Activated CD4-positive, alpha-beta memory T cell treated with anti-CD3 and anti-CD28 coated beads, Interleukin-2, amount 10 ng/mL, durations not matched to agents 7 days and 5 days (primary cell): ENCODE measurements around the gene RBPJ. TPM values are rescaled to one million over a fixed set of nuclear protein-coding genes. Genes with fewer than 3 reads are reported as not detected.
"Not testable (repeated sequence)": the region's sequence is repeated elsewhere in the genome, so short reads cannot be mapped to it uniquely, and the experiment has no call there.

Source experiments
- CTCF ChIA-PET: fragments of 350-600 bp; sonication (Branson Sonifier 250); formaldehyde crosslinking; loops from one replicate; lab custom pipeline; 2021; ENCODE audit warnings: antibody characterized with exemption, inconsistent platforms; lab: Charles Lee
- POLR2A ChIA-PET: fragments of 350-600 bp; sonication (Branson Sonifier 250); formaldehyde crosslinking; loops from one replicate; lab custom pipeline; 2021; ENCODE audit warnings: antibody characterized with exemption; lab: Charles Lee
- DNase-seq: peaks from one replicate; pipeline ENCODE4 v3.0.0-alpha.2; 2020
- H3K27ac Mint-ChIP-seq: one replicate; pipeline ENCODE4 v1.8.0; 2021; ENCODE audit warnings: mild to moderate bottlenecking, mixed read lengths
- H3K27me3 Mint-ChIP-seq: one replicate; pipeline ENCODE4 v1.8.0; 2021; ENCODE audit warnings: mixed read lengths
- H3K36me3 Mint-ChIP-seq: one replicate; pipeline ENCODE4 v1.8.0; 2021; ENCODE audit warnings: low read depth, mixed read lengths
- H3K4me1 Mint-ChIP-seq: one replicate; pipeline ENCODE4 v1.8.0; 2021; ENCODE audit warnings: mixed read lengths
- H3K4me3 Mint-ChIP-seq: one replicate; pipeline ENCODE4 v1.8.0; 2021; ENCODE audit warnings: mild to moderate bottlenecking, mixed read lengths
- H3K9me3 Mint-ChIP-seq: one replicate; pipeline ENCODE4 v1.8.0; 2021; ENCODE audit warnings: mixed read lengths
- total RNA-seq, 2 experiments: library from RNA; stranded (reverse); gene quantifications; one replicate each; pipeline ENCODE4 v1.2.3, GENCODE V29; 2021

RBPJ gene
- total RNA-seq, 2 experiments from 2014 or later = 137 to 144 TPM

DNA sequence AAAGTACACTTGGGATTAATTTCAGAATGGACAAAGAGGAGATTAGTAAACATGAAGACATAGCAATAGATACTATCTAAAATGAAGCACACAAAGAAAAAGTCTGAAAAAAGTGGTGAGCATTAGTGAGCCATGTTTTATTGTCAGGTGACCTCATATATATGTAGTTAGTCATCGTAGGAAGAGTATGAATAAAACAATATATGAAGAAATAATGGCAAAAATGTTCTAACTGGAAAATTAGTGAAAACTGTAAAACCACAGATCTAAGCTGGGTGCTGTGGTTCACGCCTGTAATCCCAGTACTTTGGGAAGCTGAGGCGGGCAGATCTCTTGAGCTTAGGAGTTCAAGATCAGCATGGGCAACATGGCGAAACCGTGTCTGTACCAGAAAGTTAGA is 67.9 kb downstream of the RBPJ start:
- no peak for DNase-seq
- Mint-ChIP-seq H3K27ac (no peak overlapping the region), H3K36me3 (peaks cover 53% of the 10 kb centered on the region), H3K4me3 (no peak overlapping the region), H3K4me1 (peaks cover 36% of the 10 kb centered on the region), H3K27me3 (no peaks in the 10 kb centered on the region), H3K9me3 (peaks cover 2% of the 10 kb centered on the region)
- CTCF ChIA-PET = interaction anchor here (1.1 to 1.9 kb wide), 2 partner anchors 22 to 63 kb away, joined by 4 to 5 read pairs; no protein-coding TSS in a partner anchor
- POLR2A ChIA-PET = no interaction called here

DNA sequence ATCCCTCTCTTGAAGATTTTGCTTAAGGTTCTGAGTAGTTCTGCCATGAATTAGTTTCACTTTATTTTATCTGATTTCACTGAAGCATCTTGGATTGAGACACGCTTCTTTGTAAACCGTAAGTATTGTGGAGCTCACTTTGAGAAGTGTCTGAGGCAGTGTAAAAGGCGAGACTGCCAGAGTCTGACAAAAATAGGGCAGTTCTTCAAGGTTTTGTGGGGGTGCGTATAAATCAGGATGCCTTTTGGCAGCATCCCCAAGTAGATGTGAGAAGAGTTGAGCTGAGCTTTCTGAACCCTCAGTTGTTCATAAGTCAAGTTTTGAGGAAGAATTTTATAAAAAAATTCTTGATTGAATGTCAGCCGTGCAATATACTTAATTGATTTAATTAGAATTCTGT is 76.3 kb downstream of the RBPJ start:
- no peak for DNase-seq
- Mint-ChIP-seq H3K4me3 (no peak overlapping the region), H3K36me3 (peaks cover 30% of the 10 kb centered on the region), H3K9me3 (no peaks in the 10 kb centered on the region), H3K27me3 (no peaks in the 10 kb centered on the region), H3K27ac (no peak overlapping the region), H3K4me1 (peaks cover 32% of the 10 kb centered on the region)
- ChIA-PET POLR2A (interaction anchor here (1.1 kb wide), 1 partner anchor 25 kb away, joined by 3 read pairs; no protein-coding TSS in a partner anchor), CTCF (interaction anchor here (0.8 to 3.1 kb wide), 5 partner anchors 31 to 367 kb away, joined by 3 to 13 read pairs (median 3); no protein-coding TSS in a partner anchor)

DNA sequence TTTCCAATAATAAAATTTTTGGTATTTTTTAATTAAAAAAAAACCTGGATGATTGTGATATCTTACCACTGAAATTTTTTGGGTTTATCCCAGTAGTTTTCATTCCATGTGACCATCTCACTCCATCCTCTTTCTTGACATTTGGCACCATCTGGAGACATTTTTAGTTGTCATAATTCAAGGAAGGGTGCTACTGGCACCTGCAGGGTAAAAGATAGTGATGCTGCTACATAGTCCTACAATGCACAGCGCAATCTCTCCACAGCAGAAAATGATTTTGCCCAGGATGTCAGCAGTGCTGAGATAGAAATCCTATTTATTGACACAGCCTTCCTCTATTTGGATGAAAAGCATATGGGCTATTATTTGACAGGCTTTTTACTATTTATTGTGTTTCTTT is 79.3 kb downstream of the RBPJ start:
- no peaks in the 10 kb centered on the region for H3K27me3 Mint-ChIP-seq
- DNase-seq = no peak
- H3K27ac Mint-ChIP-seq = no peak overlapping the region
- peaks cover 47% of the 10 kb centered on the region for H3K36me3 Mint-ChIP-seq
- H3K4me1 Mint-ChIP-seq = peaks cover 51% of the 10 kb centered on the region
- H3K4me3 Mint-ChIP-seq = no peak overlapping the region
- ChIA-PET POLR2A (no interaction called here), CTCF (interaction anchor here (0.8 to 1.7 kb wide), 4 partner anchors 9 to 70 kb away, joined by 3 to 9 read pairs (median 4); no protein-coding TSS in a partner anchor)
- H3K9me3 Mint-ChIP-seq = no peaks in the 10 kb centered on the region

DNA sequence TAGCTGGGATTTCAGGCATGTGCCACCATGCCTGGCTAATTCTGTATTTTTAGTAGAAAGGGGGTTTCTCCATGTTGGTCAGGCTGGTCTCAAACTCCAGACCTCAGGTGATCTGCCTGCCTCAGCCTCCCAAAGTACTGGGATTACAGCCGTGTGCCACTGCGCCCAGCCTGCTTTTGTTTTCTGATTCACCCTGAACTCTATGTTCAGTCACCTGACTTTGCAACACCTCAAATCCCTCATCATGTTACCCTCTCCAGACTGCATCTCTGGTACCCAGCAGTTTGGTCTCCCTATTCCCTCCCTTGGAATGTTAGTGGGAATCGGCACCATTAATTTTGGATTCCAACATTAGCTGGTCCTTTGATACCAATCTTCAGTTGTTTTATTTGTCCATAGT is 81.2 kb downstream of the RBPJ start:
- DNase-seq, H3K27ac Mint-ChIP-seq, POLR2A ChIA-PET, H3K27me3 Mint-ChIP-seq, H3K9me3 Mint-ChIP-seq, H3K4me3 Mint-ChIP-seq: not testable (repeated sequence)
- Mint-ChIP-seq H3K36me3 (peaks cover 49% of the 10 kb centered on the region), H3K4me1 (peaks cover 39% of the 10 kb centered on the region)
- CTCF ChIA-PET = interaction anchor here (0.7 kb wide), 1 partner anchor 42 kb away, joined by 4 read pairs; no protein-coding TSS in a partner anchor

DNA sequence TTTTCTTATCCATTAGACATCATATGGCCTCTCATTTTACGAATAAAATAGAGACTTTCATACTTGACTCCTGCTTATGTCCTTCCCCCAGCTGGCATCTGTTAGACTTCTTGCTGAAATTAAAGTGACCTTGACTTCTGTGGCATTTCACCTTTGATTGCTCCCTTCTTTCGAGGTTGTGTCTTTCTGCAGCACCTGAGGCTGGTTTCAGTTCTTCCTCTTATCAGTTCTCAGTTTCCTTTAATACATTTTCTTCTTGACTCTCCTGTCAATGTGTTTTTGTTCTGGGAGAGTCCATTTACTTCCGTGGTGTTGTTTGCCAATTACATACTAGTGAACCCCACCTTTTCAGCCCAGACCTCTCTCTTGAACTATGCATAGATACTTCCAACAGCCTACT is 81.6 kb downstream of the RBPJ start:
- no peak for DNase-seq
- peaks cover 38% of the 10 kb centered on the region for H3K4me1 Mint-ChIP-seq
- POLR2A ChIA-PET = no interaction called here
- H3K27me3 Mint-ChIP-seq = no peaks in the 10 kb centered on the region
- peak overlapping the region; percentile 4 for H3K27ac Mint-ChIP-seq
- H3K9me3 Mint-ChIP-seq = peaks cover 14% of the 10 kb centered on the region
- CTCF ChIA-PET = interaction anchor here (0.7 kb wide), 1 partner anchor 42 kb away, joined by 4 read pairs; no protein-coding TSS in a partner anchor
- H3K36me3 Mint-ChIP-seq = peaks cover 52% of the 10 kb centered on the region
- H3K4me3 Mint-ChIP-seq = no peak overlapping the region

DNA sequence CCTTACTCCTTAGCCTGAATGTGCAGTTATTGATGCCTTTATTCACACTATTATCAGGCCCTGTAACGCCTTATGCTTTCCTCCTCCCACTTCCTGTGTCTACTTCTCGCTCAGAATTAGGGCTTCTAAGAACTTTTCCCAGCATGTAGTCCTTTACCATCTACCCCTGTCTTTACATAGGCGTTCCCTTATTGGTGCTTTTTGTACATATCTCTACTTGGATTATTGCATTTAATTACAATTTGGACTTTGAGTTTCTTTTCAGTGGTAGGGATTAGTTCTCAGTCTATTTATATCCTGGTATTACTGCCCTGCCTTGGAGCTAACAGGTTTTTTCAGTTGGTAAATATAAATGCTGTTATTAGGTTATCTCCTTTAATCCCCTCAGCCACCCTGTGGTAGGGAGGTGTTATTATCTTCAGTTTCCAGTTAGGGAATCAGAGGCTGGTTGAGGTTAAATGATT is 84.0 kb downstream of the RBPJ start:
- Mint-ChIP-seq H3K27me3 (no peaks in the 10 kb centered on the region), H3K27ac (peak overlapping the region; percentile 25), H3K4me1 (peaks cover 36% of the 10 kb centered on the region), H3K4me3 (no peak overlapping the region), H3K36me3 (peaks cover 55% of the 10 kb centered on the region), H3K9me3 (peaks cover 14% of the 10 kb centered on the region)
- CTCF ChIA-PET = interaction anchor here (0.9 to 13.6 kb wide), 2 partner anchors 53 to 76 kb away, joined by 3 to 224 read pairs; no protein-coding TSS in a partner anchor
- POLR2A ChIA-PET = no interaction called here
- no peak for DNase-seq

DNA sequence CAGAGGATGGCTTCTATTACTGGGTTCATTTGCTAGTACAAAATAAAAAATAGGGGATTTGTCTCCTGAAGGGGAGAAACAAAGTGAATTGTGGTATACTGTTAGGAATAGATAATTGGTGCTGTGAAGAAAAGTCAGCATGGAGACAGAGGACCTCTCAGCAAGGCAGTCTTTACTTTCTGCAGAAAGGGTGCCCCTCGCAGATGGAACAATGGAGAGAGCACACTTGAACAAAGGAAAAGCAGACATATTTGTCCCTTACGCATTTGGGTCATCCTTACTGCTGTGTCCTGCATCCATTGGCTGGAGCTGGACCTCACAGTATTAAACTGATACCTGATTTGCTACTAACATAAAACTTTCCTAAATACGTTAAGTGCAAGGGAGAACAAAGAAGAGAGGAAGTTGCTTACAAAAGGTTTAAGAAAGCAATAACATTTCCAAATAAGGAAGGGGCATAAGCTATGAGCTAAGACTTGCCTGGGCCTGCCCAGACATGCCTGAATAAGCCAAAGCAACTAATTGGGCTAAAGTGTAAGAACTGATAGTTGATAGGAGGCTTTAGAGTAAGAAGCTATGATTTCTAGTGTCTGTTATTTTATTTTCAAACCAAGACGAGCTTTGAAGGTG is 85.6 kb downstream of the RBPJ start:
- Mint-ChIP-seq H3K27me3 (no peaks in the 10 kb centered on the region), H3K27ac (no peak overlapping the region), H3K4me3 (no peak overlapping the region), H3K9me3 (peaks cover 14% of the 10 kb centered on the region), H3K4me1 (peaks cover 40% of the 10 kb centered on the region), H3K36me3 (peaks cover 57% of the 10 kb centered on the region)
- POLR2A ChIA-PET = interaction anchor here (0.9 to 1.1 kb wide), 3 partner anchors 21 to 76 kb away, joined by 3 read pairs; no protein-coding TSS in a partner anchor
- no peak for DNase-seq
- CTCF ChIA-PET = interaction anchor here (1.1 to 13.6 kb wide), 4 partner anchors 11 to 376 kb away, joined by 3 to 224 read pairs (median 4); no protein-coding TSS in a partner anchor

DNA sequence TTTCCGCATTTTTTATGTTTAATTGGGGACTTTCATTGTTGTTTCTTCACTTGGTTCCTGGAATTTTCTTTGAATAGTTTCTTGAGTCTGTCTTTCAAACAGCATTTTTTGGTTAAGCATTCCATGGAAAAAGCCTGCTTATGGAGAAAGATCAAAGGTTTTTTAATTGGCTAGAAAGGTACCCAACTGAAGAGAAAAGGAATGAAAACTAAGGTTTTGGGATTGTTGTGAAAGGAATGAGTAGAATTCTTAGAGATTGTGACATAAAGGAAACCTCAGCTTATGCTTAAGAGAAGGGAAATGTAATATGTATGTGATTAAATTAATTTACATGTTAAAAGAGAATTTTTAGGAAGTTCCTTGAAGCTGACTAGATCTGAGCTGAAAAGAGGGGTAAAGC is 86.7 kb downstream of the RBPJ start:
- DNase-seq = no peak
- H3K27ac Mint-ChIP-seq = no peak overlapping the region
- no peaks in the 10 kb centered on the region for H3K27me3 Mint-ChIP-seq
- no peak overlapping the region for H3K4me3 Mint-ChIP-seq
- ChIA-PET CTCF (interaction anchor here (0.6 to 13.6 kb wide), 8 partner anchors 12 to 420 kb away, joined by 3 to 224 read pairs (median 4); no protein-coding TSS in a partner anchor), POLR2A (no interaction called here)
- peaks cover 52% of the 10 kb centered on the region for H3K36me3 Mint-ChIP-seq
- peaks cover 14% of the 10 kb centered on the region for H3K9me3 Mint-ChIP-seq
- H3K4me1 Mint-ChIP-seq = peaks cover 33% of the 10 kb centered on the region

DNA sequence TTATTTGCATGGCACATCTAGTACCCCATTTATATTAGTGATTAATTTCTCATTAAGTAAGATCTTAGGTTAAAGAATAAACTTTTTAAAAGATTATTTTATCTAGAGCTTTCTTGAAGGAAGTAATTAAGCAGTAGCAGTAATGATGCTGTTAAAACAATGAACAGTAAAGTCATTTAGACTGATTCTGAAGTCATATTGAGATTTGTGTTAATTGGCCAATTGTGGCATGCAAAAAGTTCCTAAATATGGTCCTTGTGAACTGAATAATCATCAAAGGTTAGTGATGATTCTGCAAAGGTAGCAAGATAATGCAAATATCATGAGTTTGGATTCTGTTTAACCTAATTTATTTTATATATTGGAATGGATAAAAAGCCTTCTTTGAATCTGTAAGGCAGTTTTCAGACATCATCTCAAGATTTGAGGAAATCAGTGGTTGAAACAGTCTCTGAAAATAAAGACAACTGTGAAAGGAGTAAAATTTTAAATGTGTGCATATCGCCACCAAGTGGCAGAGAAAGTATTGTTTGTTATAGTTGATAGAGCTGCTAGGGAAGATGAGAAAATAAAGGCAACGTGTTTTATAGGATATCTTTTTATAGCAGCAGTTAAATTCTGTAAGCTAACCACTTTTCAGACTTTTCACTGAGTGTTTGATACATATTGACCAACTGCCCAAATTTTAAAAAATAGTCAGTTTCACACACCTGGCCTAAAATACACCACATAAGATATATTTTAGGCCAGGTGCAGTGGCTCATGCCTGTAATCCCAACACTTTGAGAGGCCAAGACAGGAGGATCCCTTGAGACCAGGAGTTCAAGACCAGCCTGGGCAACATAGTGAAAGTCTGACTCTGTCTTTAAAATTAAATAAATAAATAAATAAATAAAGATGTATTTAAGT is 89.8 kb downstream of the RBPJ start:
- Mint-ChIP-seq H3K27ac (no peak overlapping the region), H3K36me3 (peaks cover 37% of the 10 kb centered on the region), H3K4me1 (peaks cover 13% of the 10 kb centered on the region), H3K9me3 (peaks cover 14% of the 10 kb centered on the region), H3K4me3 (no peak overlapping the region), H3K27me3 (no peaks in the 10 kb centered on the region)
- DNase-seq = no peak
- CTCF ChIA-PET = interaction anchor here (0.7 to 13.6 kb wide), 14 partner anchors 9 to 423 kb away, joined by 3 to 224 read pairs (median 4); no protein-coding TSS in a partner anchor
- POLR2A ChIA-PET = no interaction called here

DNA sequence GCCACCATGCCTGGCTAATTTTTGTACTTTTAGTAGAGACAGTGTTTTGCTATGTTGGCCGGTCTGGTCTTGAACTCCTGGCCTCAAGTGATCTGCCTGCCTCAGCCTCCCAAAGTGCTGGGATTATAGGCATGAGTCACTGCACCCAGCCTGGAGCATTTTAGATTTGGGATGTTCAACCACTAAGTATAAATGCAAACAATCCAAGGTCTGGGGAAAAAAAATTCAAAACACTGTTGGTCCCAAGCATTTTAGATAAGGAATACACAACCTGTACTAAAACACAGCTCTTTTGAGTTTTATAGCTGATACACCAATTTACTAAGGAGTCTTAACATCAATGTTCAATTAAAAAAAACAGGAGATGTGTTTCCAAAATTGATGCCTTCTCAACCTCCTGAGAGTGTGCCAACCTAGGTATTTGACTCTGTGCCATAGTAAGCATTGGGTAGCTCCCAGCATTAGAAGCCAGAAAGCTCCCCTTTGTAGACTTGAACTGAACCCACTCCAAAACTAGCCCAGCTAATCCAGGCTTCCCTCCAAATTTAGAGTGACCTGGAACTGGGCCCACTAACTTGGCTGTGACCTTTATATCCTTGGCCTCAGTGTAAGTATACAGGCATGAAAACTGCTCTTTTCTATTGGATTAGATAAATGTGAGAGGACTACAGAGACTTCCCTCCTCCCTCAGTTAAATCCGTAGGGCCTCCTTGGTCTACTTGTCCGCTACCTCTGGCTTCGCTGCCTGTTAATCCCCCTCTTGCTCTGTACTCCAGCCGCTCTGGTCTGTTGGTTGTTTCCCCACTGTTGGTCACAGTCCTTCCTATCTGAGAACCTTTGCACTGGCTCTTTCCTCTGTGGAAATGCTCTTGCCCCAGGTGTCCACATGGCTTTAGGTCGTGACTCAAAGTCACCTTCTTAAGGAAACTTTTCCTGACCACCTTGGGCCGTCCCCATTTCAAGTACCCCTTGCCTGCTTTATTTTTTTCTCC is 91.9 kb downstream of the RBPJ start:
- Mint-ChIP-seq H3K4me1 (peaks cover 6% of the 10 kb centered on the region), H3K27me3 (no peaks in the 10 kb centered on the region), H3K36me3 (peaks cover 26% of the 10 kb centered on the region), H3K9me3 (no peaks in the 10 kb centered on the region), H3K27ac (no peak overlapping the region), H3K4me3 (no peak overlapping the region)
- no peak for DNase-seq
- ChIA-PET CTCF (interaction anchor here (0.8 to 13.6 kb wide), 3 partner anchors 42 to 94 kb away, joined by 3 to 224 read pairs (median 4); no protein-coding TSS in a partner anchor), POLR2A (interaction anchor here (1.5 kb wide), 1 partner anchor 83 kb away, joined by 4 read pairs; no protein-coding TSS in a partner anchor)

DNA sequence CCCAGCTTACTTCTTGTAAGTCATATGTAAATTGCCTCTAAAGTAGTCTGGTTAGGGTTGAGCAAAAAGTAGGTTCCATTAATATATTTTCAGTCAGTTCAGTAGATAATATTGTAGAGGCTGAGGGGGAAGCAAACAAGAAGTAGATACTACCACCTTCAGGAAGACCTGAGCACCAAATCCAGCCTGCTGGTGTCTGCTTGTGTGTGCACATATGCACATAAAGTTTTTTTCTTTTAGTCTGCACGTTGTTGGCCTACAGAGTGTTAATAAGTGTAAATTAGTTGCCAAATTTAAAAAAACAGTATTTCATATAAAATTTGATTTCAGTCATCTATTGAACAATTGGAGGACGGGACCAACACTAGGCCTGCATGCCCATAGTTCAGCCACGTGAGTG is 92.8 kb downstream of the RBPJ start:
- H3K4me1 Mint-ChIP-seq = peaks cover 6% of the 10 kb centered on the region
- H3K9me3 Mint-ChIP-seq = no peaks in the 10 kb centered on the region
- no peak for DNase-seq
- CTCF ChIA-PET = interaction anchor here (1.1 to 13.6 kb wide), 3 partner anchors 43 to 355 kb away, joined by 3 to 224 read pairs (median 4); no protein-coding TSS in a partner anchor
- no peaks in the 10 kb centered on the region for H3K27me3 Mint-ChIP-seq
- POLR2A ChIA-PET = interaction anchor here (1.5 kb wide), 1 partner anchor 84 kb away, joined by 4 read pairs; no protein-coding TSS in a partner anchor
- H3K4me3 Mint-ChIP-seq = no peak overlapping the region
- H3K27ac Mint-ChIP-seq = no peak overlapping the region
- H3K36me3 Mint-ChIP-seq = peaks cover 27% of the 10 kb centered on the region
